ENCODE data around the gene BTBD7. TPM values are rescaled to one million over a fixed set of nuclear protein-coding genes. Genes with fewer than 3 reads are reported as not detected.

Gene BTBD7
- total and polyA plus RNA-seq, 5 experiments from 2014 or later: 6.7 to 33.3 (median 7.8) TPM

DNA sequence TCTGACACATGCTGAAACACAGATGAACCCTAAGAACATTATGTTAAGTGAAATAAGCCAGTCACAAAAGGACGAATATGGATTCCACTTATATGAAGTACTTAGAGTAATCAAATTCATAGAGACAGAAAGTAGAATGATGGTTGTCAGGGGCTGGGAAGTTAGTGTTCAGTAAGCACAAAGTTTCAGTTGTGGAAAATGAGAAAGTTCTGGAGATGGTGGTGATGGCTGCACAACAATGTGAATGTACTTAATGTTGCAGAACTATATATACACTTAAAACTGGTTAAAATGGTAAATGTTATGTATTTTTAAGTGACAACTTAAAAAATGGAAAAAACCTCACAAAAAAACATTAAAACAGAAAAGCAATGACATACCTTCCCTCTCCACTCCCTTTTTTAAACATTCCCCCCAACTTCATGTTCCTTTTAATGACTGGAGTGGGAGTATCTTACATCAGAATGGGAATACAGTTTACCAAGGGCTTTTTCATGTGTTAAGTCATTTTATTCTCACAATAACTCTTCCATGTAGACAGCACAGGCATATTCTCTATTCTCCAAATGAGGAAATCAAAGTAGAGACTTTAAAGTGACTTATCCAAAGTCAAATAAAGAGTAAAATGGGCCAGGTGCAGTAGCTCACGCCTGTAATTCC, 24.0 kb downstream of the BTBD7 start:
- Mint-ChIP-seq H3K9me3 (no peaks in the 10 kb centered on the region), H3K36me3 (peaks cover 0 to 5% (median 0%) of the 10 kb centered on the region in 3 donors), H3K27ac (no peak overlapping the region), H3K27me3 (no peaks in the 10 kb centered on the region), H3K4me1 (peaks cover 10 to 55% (median 37%) of the 10 kb centered on the region in 4 donors), H3K4me3 (no peak overlapping the region)
- DNase-seq (no peak), ATAC-seq (no peak)
- POLR2A ChIA-PET: no interaction called here

DNA sequence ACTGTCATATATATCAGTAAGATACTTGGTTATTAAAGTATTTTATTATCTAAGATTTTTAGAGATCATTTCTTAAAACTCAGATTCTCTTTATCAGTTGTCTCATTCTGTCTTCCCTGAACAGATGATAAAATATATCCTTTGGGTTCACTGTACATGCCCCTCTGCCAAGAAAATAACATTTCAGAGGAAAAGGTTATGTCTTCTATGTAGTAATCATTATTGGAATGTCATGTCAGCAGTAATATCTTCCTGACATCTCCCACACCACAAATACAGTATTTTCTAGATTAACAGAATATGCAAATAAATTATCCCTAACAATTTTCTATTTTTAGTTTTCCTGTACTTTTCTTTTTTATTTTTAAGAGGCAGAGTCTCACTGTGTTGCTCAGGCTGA, 26.0 kb downstream of the BTBD7 start:
- H3K9me3 Mint-ChIP-seq: no peaks in the 10 kb centered on the region
- H3K4me3 Mint-ChIP-seq: no peak overlapping the region
- POLR2A ChIA-PET: no interaction called here
- peaks cover 20 to 49% (median 45%) of the 10 kb centered on the region in 4 donors for H3K4me1 Mint-ChIP-seq
- no peaks in the 10 kb centered on the region for H3K27me3 Mint-ChIP-seq
- peaks cover 0 to 12% (median 0%) of the 10 kb centered on the region in 3 donors for H3K36me3 Mint-ChIP-seq
- no peak for ATAC-seq
- DNase-seq: no peak
- no peak overlapping the region for H3K27ac Mint-ChIP-seq

DNA sequence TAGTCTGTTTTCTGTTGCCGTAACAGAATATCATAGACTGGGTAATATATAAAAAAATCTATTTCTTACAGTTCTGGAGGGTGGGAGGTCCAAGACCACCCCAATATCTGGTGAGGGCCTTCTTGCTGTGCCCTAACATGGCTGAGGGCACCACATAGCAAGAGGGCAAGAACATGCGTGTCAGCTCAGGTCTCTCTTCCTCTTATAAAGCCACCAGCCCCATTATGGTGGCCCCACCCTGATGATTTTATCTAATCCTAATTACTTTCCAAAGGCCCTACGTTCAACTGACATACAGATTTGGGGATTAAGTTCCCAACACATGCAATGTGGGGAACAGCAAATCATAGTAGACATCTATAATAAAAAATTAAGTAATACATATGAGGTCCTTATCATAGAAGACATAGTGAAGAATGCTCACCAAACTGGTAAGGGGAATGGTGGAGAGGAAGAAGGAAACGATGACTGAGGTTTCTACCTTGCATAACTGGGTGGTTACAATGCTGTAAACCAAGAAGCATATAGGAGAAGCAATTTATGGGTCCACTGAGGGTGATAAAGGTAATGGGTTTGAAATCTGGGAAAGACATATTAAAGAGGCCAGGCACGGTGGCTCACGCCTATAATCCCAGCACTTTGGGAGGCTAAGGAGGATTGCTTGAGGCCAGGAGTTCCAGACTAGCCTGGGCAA, 27.0 kb downstream of the BTBD7 start:
- POLR2A ChIA-PET: no interaction called here
- no peaks in the 10 kb centered on the region for H3K9me3 Mint-ChIP-seq
- no peaks in the 10 kb centered on the region for H3K27me3 Mint-ChIP-seq
- peaks cover 0 to 14% (median 0%) of the 10 kb centered on the region in 3 donors for H3K36me3 Mint-ChIP-seq
- H3K4me3 Mint-ChIP-seq: no peak overlapping the region
- peaks cover 22 to 46% (median 44%) of the 10 kb centered on the region in 4 donors for H3K4me1 Mint-ChIP-seq
- ATAC-seq (no peak), DNase-seq (no peak)
- H3K27ac Mint-ChIP-seq: peak overlapping the region in 2 of 10 donors; percentile 0 to 8

DNA sequence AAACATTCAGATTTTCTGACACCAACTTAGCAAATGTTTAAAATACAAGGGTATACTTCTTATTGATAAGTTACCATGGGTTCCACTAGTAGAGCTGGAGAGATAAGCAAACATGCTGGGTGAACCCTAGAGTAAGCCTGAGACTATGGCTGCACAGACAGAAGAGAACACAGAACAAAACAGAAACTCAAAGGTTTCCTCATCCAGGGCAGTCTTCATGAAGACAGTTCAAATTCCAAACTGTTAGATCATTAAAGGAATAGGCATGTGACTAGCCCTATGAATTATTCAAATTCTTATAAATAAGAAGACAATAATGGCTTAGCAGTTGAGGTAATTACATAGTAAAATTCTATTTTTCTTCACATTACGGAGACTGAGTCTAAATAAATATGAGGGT, 28.1 kb downstream of the BTBD7 start:
- no peaks in the 10 kb centered on the region for H3K27me3 Mint-ChIP-seq
- no peak overlapping the region for H3K4me3 Mint-ChIP-seq
- no peak for DNase-seq
- H3K9me3 Mint-ChIP-seq: no peaks in the 10 kb centered on the region
- no peak for ATAC-seq
- peaks cover 0 to 14% (median 0%) of the 10 kb centered on the region in 3 donors for H3K36me3 Mint-ChIP-seq
- peak overlapping the region in 1 of 10 donors; percentile 15 for H3K27ac Mint-ChIP-seq
- POLR2A ChIA-PET: no interaction called here
- peaks cover 23 to 53% (median 46%) of the 10 kb centered on the region in 4 donors for H3K4me1 Mint-ChIP-seq

DNA sequence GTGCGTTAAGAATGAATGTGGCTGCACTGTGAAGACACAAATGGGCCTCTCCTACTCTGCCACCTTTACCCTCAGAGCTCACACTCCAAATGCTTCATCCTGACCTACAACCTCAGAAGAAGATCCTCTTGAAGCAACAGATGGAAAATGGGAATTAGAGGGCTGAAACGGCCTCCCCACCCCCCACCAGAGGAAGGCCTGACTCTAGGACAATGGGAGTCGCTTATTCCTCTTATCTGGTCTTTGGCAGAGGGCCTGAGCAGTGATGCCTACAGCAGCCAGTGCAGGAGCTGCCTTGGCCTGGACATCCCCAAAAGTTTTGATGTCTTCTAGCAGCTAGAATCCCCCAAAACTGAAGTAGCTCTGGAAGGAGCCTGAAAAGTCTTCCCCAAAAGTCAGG, 29.2 kb downstream of the BTBD7 start:
- no peaks in the 10 kb centered on the region for H3K27me3 Mint-ChIP-seq
- no peaks in the 10 kb centered on the region for H3K9me3 Mint-ChIP-seq
- ATAC-seq (no peak), DNase-seq (no peak)
- POLR2A ChIA-PET: no interaction called here
- peaks cover 28 to 51% (median 48%) of the 10 kb centered on the region in 4 donors for H3K4me1 Mint-ChIP-seq
- peaks cover 0 to 14% (median 0%) of the 10 kb centered on the region in 3 donors for H3K36me3 Mint-ChIP-seq
- peak overlapping the region in 1 of 10 donors; percentile 48 for H3K4me3 Mint-ChIP-seq
- peak overlapping the region in 1 of 10 donors; percentile 37 for H3K27ac Mint-ChIP-seq

DNA sequence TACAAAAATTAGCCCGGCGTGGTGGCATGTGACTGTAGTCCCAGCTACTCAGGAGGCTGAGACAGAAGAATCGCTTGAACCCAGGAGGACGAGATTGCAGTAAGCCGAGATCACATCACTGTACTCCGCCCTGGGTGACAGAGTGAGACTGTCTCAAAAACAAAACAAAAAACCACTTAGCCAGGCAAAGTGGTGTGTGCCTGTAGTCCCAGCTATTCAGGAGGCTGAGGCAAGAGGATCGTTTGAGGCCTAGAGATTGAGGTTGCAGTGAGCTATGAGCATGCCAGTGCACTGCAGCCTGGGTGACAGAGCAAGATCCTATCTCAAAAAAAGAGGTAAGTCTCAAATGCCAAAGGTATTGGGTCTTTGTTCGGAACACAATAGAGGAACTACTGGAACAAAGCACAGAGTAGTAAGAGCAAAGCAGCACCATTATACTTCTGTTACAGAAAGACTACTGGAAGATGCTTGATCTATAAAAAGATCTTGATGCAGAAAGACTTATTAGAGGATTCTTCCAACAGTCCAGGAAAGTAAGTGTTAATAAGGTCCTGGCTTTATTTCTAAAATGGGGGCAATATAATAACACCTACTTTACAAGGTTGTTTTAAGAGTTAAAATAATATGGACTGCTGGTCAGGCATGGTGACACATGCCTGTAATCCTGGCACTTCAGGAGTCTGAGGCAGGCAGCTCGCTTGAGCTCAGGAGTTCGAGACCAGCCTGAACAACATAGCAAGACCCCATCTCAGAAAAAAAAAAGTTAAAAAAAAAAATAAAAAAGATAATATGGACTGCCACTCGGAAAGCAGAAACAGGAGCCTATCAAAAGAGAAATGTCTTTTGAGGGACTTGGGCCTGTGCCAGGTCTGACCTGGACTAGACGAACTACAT, 29.9 kb downstream of the BTBD7 start:
- POLR2A ChIA-PET: no interaction called here
- Mint-ChIP-seq H3K27ac (no peak overlapping the region), H3K9me3 (no peaks in the 10 kb centered on the region), H3K36me3 (peaks cover 0 to 14% (median 0%) of the 10 kb centered on the region in 3 donors), H3K4me3 (no peak overlapping the region), H3K27me3 (no peaks in the 10 kb centered on the region), H3K4me1 (peaks cover 32 to 51% (median 45%) of the 10 kb centered on the region in 4 donors)
- ATAC-seq (no peak), DNase-seq (no peak)

DNA sequence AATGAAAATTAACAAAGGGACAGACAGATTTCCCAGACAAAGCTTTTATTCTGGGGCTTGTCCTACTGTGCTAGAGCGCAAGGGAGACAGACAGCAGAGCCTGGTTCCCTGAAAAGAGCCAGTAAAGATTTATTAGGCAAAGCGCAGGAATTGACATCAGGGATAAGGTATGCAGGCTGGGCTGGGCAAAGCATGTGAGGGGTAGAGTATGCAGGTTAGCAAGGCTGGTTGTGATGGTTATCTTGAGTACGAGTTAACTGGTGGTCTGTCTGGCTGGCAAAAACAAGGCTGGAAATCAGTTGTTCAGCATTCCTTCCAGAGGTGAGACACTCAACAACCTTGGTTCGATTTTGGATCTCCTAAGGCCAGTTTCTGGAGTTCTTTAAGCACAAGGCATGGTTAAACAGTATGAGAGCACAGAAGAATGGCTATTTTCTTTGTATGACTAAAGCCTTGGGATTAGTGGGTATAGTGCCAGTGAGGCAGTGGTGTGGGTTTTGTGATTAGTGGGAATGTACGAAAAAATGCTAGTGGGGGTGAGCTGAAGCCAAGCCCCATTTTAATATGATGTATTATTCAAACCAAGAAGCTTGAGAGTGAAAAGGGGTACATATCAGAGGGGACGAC, 30.9 kb downstream of the BTBD7 start:
- peaks cover 0 to 14% (median 0%) of the 10 kb centered on the region in 3 donors for H3K36me3 Mint-ChIP-seq
- no peak overlapping the region for H3K27ac Mint-ChIP-seq
- H3K4me3 Mint-ChIP-seq: no peak overlapping the region
- POLR2A ChIA-PET: no interaction called here
- peaks cover 28 to 44% (median 40%) of the 10 kb centered on the region in 4 donors for H3K4me1 Mint-ChIP-seq
- no peak for ATAC-seq
- DNase-seq: no peak
- H3K9me3 Mint-ChIP-seq: no peaks in the 10 kb centered on the region
- H3K27me3 Mint-ChIP-seq: no peaks in the 10 kb centered on the region

DNA sequence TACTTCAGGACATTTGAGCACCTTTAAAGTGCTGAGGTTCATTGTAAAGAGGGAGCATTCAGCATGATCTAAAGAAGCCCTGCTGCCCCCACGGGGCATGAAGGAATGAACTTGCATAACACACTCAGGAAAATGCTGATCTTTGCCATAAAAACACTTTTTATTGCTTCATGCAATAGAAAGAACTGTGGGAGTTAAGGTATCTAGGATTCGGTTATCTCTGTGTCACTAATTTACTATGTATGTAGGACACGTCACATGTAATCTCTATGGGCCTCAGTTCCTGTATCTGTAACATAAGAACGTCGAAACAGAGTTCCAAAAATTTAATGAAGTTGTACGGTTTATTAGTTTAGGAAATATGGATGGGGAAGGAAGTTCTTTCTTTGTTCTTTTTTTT, 33.0 kb downstream of the BTBD7 start:
- no peak overlapping the region for H3K27ac Mint-ChIP-seq
- POLR2A ChIA-PET: no interaction called here
- H3K4me1 Mint-ChIP-seq: peaks cover 27 to 38% (median 37%) of the 10 kb centered on the region in 4 donors
- H3K36me3 Mint-ChIP-seq: peaks cover 0 to 18% (median 3%) of the 10 kb centered on the region in 3 donors
- no peak overlapping the region for H3K4me3 Mint-ChIP-seq
- no peaks in the 10 kb centered on the region for H3K9me3 Mint-ChIP-seq
- ATAC-seq (no peak), DNase-seq (no peak)
- no peaks in the 10 kb centered on the region for H3K27me3 Mint-ChIP-seq

DNA sequence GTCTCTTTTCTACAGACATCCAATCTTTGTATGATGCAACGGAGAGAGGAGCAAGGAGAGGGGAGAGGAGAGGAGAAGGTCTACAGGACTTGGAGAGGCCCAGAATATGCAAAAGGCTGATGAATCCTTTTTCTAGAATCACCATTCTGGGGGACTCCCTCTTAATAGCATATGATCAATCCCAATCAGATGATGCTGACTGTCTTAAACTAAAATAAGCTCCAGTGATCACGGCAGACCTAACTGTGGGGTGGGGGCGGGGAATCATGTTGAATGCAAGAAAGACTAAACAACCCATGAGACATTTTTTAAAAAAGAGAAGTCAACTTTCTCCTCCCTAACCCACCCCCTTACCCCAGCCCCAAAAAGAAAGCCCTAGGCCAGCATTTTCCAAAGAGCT, 33.4 kb downstream of the BTBD7 start:
- H3K27me3 Mint-ChIP-seq: no peaks in the 10 kb centered on the region
- DNase-seq (no peak), ATAC-seq (no peak)
- H3K9me3 Mint-ChIP-seq: no peaks in the 10 kb centered on the region
- POLR2A ChIA-PET: no interaction called here
- H3K27ac Mint-ChIP-seq: peak overlapping the region in 2 of 10 donors; percentile 10 to 22
- H3K4me3 Mint-ChIP-seq: no peak overlapping the region
- H3K4me1 Mint-ChIP-seq: peaks cover 24 to 37% (median 34%) of the 10 kb centered on the region in 4 donors
- peaks cover 1 to 18% (median 3%) of the 10 kb centered on the region in 3 donors for H3K36me3 Mint-ChIP-seq

DNA sequence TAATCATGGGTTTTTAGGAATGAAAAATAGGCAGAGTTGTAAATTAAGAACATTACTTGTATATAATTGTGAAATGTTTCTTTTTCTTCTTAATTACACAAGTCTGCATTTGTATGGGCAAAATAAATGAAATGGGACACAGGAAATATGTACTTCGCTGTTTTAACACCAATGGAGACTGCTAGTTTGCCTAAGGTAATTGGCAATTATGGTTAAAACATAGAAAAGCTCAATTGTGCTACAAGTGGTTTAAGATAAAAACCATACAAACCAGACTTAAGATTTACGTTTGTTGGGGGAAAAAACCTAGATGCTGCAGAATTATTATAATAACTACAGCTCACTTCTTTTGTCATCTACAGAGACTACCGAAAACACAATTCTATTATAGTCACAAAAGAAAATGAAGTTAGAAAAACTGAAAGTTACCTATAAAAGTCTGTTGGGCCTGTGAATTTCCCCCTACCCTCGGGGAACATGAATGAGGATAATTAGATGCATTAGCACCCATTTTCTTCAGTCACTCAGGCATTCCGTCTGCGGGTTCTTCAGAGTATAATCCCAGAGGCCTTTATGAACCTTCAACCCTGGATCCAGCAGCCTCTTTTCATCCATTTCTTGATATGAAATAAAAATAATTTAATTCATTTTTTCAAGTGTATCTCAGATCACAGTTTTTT, 37.2 kb downstream of the BTBD7 start:
- DNase-seq (no peak), ATAC-seq (no peak)
- peaks cover 14 to 28% (median 24%) of the 10 kb centered on the region in 4 donors for H3K4me1 Mint-ChIP-seq
- no peak overlapping the region for H3K27ac Mint-ChIP-seq
- H3K9me3 Mint-ChIP-seq: no peaks in the 10 kb centered on the region
- POLR2A ChIA-PET: no interaction called here
- no peaks in the 10 kb centered on the region for H3K27me3 Mint-ChIP-seq
- no peak overlapping the region for H3K4me3 Mint-ChIP-seq
- peaks cover 5 to 26% (median 14%) of the 10 kb centered on the region in 3 donors for H3K36me3 Mint-ChIP-seq

DNA sequence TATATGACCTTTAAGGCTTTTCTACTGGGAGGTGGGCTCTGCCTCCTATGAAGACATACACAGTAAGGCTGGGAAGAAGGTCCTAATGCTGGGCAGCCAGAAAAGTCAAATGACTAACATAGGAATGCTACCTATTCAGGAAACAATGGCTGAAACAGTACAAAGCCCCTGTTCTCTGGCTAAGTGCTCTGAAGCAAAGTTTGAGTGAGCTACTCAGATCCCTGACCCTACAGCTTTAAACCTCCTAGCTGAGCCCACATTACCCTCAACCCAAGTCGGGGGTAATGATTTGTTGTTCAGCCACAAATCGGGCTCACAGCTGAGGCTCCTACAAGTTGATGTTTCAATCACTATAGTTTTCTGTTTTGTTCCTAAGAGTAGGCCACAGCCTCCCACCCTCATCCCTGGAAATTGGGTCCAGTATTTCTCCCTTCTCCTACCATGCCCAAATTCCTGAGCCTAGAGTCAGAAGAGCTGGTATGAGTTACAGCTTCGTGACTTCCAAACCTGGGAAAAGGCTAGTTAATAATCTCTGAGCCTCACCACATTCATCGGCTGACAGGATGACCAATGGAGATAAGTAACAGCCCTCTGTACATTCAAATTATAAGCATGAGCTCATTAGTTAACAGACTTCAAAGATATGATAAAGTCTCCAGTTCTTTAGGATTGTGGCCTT, 46.5 kb downstream of the BTBD7 start:
- Mint-ChIP-seq H3K4me3 (no peak overlapping the region), H3K27ac (no peak overlapping the region), H3K4me1 (peaks cover 5 to 22% (median 14%) of the 10 kb centered on the region in 4 donors), H3K9me3 (no peaks in the 10 kb centered on the region), H3K27me3 (no peaks in the 10 kb centered on the region), H3K36me3 (peaks cover 0 to 37% (median 23%) of the 10 kb centered on the region in 3 donors)
- ATAC-seq (no peak), DNase-seq (no peak)
- POLR2A ChIA-PET: no interaction called here
